ENCODE results near the gene ALLC.

DNA sequence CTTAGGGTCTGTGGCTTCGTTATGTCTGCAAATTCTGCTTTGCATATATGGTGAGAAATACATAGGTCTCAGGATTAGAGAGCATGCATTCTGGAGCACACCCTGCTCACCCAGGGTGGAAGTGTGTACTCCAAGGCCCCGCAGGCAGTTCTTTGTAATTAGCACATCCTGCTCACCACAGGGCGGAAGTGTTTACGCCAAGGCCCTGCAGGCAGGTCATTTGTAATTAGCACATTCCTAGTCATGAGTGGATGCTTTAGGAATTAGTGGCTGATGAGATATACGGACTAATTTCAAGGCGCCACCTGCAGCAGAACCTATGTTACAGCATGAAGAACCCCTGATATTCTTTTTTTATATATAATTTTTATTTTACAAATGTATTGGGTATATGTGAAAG lies 4.2 kb downstream of the ALLC start:
- TF ChIP-seq TAF1 (IDR thresholded peaks at IDR 0.05; ENCODE audit: low read depth) (no peak), CEBPB (IDR thresholded peaks at IDR 0.05) (no peak), EGR1 (IDR thresholded peaks at IDR 0.05) (no peak), EP300 (IDR thresholded peaks at IDR 0.05; ENCODE audit: borderline replicate concordance) (no peak), RAD21 (IDR thresholded peaks at IDR 0.05; ENCODE audit: low read depth) (no peak), TCF12 (IDR thresholded peaks at IDR 0.05; ENCODE audit: low read depth) (no peak)
- TF ChIP-seq, protein P1, sequence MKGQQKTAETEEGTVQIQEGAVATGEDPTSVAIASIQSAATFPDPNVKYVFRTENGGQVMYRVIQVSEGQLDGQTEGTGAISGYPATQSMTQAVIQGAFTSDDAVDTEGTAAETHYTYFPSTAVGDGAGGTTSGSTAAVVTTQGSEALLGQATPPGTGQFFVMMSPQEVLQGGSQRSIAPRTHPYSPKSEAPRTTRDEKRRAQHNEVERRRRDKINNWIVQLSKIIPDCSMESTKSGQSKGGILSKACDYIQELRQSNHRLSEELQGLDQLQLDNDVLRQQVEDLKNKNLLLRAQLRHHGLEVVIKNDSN (IDR thresholded peaks at IDR 0.05), result no peak
- TF ChIP-seq, protein P2, sequence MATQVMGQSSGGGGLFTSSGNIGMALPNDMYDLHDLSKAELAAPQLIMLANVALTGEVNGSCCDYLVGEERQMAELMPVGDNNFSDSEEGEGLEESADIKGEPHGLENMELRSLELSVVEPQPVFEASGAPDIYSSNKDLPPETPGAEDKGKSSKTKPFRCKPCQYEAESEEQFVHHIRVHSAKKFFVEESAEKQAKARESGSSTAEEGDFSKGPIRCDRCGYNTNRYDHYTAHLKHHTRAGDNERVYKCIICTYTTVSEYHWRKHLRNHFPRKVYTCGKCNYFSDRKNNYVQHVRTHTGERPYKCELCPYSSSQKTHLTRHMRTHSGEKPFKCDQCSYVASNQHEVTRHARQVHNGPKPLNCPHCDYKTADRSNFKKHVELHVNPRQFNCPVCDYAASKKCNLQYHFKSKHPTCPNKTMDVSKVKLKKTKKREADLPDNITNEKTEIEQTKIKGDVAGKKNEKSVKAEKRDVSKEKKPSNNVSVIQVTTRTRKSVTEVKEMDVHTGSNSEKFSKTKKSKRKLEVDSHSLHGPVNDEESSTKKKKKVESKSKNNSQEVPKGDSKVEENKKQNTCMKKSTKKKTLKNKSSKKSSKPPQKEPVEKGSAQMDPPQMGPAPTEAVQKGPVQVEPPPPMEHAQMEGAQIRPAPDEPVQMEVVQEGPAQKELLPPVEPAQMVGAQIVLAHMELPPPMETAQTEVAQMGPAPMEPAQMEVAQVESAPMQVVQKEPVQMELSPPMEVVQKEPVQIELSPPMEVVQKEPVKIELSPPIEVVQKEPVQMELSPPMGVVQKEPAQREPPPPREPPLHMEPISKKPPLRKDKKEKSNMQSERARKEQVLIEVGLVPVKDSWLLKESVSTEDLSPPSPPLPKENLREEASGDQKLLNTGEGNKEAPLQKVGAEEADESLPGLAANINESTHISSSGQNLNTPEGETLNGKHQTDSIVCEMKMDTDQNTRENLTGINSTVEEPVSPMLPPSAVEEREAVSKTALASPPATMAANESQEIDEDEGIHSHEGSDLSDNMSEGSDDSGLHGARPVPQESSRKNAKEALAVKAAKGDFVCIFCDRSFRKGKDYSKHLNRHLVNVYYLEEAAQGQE (IDR thresholded peaks at IDR 0.05; ENCODE audit: low read depth), result no peak
- TF ChIP-seq, protein P3, sequence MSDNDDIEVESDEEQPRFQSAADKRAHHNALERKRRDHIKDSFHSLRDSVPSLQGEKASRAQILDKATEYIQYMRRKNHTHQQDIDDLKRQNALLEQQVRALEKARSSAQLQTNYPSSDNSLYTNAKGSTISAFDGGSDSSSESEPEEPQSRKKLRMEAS (IDR thresholded peaks at IDR 0.05), result no peak

Data from Ishikawa (cell line).